ENCODE results near the gene KCNN1. TPM values are rescaled to one million over a fixed set of nuclear protein-coding genes. Genes with fewer than 3 reads are reported as not detected.
A peak's percentile ranks its signal among the peaks of the same experiment; 100 is the strongest.

Gene KCNN1
- total RNA-seq, 1 experiment from 2014 or later: 0.61 TPM

DNA sequence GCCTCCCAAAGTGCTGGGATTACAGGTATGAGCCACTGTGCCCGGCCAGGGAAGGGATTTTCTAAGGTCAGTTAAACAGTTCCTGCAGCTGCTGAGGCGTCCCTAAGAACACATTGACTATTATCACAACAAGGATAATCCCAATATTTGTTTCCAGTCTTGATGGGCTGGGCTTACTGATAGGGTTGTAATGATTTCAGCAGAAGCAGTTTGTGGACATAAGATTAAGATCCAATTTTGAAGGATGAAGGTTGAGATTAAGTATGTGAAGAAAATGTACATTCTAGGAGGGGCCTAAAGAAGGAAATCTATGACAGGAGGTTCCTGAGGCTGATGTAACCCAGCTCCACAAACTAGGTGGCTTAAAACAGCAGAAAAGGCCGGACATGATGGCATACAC lies 44.8 kb upstream of the KCNN1 start:
- no peak for TF ChIP-seq CBX3 (IDR thresholded peaks at IDR 0.05; ENCODE audit: low read depth)
- no peak for TF ChIP-seq POLR2AphosphoS5 (IDR thresholded peaks at IDR 0.05; ENCODE audit: low read depth, low read length)
- DNase-seq (ENCODE audit: low read depth, low spot score) (no peak), ATAC-seq (no peak)
- intact Hi-C loops (cut with micrococcal nuclease): no loop called here
- no peak overlapping the region for H2AFZ ChIP-seq (ENCODE audit: low read depth, low read length, poor library complexity, severe bottlenecking)
- peak overlapping the region; percentile 66 for H3K4me2 ChIP-seq (ENCODE audit: low read length)
- peaks cover 5 to 17% of the 10 kb centered on the region in 2 experiments for H3K4me1 ChIP-seq (ENCODE audit: control insufficient read depth in 1 of 2, insufficient read depth in 2 of 2, low read length in 2 of 2)
- POLR2A ChIA-PET: no interaction called here
- no peaks in the 10 kb centered on the region for H3K79me2 ChIP-seq (ENCODE audit: insufficient read depth, low read length)
- no peaks in the 10 kb centered on the region for H3K36me3 ChIP-seq (ENCODE audit: control insufficient read depth in 1 of 2, insufficient read depth in 2 of 2, low read length in 2 of 2)
- no peaks in the 10 kb centered on the region for H4K20me1 ChIP-seq (ENCODE audit: insufficient read depth)
- peak overlapping the region; percentile 27; the same call in 1 of the 2 replicates for H3K9ac ChIP-seq (ENCODE audit: low read length)
- H3K9me3 ChIP-seq (ENCODE audit: control insufficient read depth in 1 of 2, insufficient read depth in 1 of 2, low read depth in 1 of 2, low read length in 2 of 2): no peaks in the 10 kb centered on the region
- no peak overlapping the region for H3K27ac ChIP-seq (ENCODE audit: low read depth, low read length)
- no peak overlapping the region for H3K4me3 ChIP-seq (replicated peaks in 1 of 2; ENCODE audit: low read depth in 1 of 2, low read length in 2 of 2)
- no TSS peak for BruUV-seq (replicated peaks)
- CTCF ChIA-PET: no interaction called here
- no peaks in the 10 kb centered on the region for H3K9me2 ChIP-seq (ENCODE audit: insufficient read depth)
- no peaks in the 10 kb centered on the region for H3K27me3 ChIP-seq (ENCODE audit: insufficient read depth, low read length)
- RAD21 ChIA-PET (ENCODE audit: low non-redundant PET in 1 of 2, low total read pairs in 2 of 2, uncharacterized antibody in 2 of 2, unreplicated experiment in 2 of 2): no interaction called here

DNA sequence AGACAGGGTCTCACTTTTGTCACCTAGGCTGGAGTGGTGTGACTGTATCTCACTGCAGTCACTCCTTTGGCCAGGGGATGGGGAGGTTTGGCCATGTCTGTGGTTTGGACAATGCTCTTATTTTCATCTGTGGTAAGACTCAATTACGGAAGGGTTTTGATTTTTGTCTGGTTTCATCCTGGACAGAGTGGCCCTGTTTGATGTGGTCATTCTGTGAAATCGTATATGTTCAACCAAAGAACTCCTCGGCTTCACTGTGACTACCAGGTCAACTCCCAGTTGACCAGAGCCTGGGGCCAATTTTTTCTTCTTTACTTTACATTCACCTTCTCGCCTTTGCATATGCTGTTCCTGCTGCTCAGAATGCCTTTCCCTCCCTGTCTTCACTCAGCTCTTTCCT lies 40.9 kb upstream of the KCNN1 start:
- no peaks in the 10 kb centered on the region for H3K36me3 ChIP-seq (ENCODE audit: control insufficient read depth in 1 of 2, insufficient read depth in 2 of 2, low read length in 2 of 2)
- no peak for ATAC-seq
- no peaks in the 10 kb centered on the region for H4K20me1 ChIP-seq (ENCODE audit: insufficient read depth)
- H3K4me2 ChIP-seq (ENCODE audit: low read length): no peak overlapping the region
- H3K9ac ChIP-seq (ENCODE audit: low read length): no peak overlapping the region
- H3K4me3 ChIP-seq (replicated peaks in 1 of 2; ENCODE audit: low read depth in 1 of 2, low read length in 2 of 2): no peak overlapping the region
- H2AFZ ChIP-seq (ENCODE audit: low read depth, low read length, poor library complexity, severe bottlenecking): no peak overlapping the region
- CTCF ChIA-PET: no interaction called here
- H3K9me2 ChIP-seq (ENCODE audit: insufficient read depth): no peaks in the 10 kb centered on the region
- POLR2A ChIA-PET: interaction anchor here (1.1 kb wide), 1 partner anchor 67 kb away, joined by 4 read pairs; the partner anchor contains the start of gene RPL18A
- intact Hi-C loops (cut with micrococcal nuclease): no loop called here
- TF ChIP-seq SIN3A (IDR thresholded peaks at IDR 0.05; ENCODE audit: low read depth) (no peak), SRF (IDR thresholded peaks at IDR 0.05; ENCODE audit: low read depth) (no peak), SP1 (IDR thresholded peaks at IDR 0.05; ENCODE audit: low read depth) (no peak), CEBPB (IDR thresholded peaks at IDR 0.05; ENCODE audit: low read depth) (no peak), EZH2 (IDR thresholded peaks at IDR 0.05) (no peak), CBX3 (IDR thresholded peaks at IDR 0.05; ENCODE audit: low read depth) (no peak), EGR1 (IDR thresholded peaks at IDR 0.05; ENCODE audit: low read depth) (no peak), RAD21 (IDR thresholded peaks at IDR 0.05; ENCODE audit: low read depth) (no peak), JUND (IDR thresholded peaks at IDR 0.05) (no peak), POLR2A (IDR thresholded peaks at IDR 0.05; ENCODE audit: borderline replicate concordance, extremely low read depth, insufficient read depth, insufficient read length) (no peak), ZNF274 (IDR thresholded peaks at IDR 0.05; ENCODE audit: low read depth, low read length) (no peak), TCF7L2 (IDR thresholded peaks at IDR 0.05; ENCODE audit: borderline replicate concordance, extremely low read depth, insufficient read depth, insufficient read length) (no peak)
- TF ChIP-seq, protein P1, sequence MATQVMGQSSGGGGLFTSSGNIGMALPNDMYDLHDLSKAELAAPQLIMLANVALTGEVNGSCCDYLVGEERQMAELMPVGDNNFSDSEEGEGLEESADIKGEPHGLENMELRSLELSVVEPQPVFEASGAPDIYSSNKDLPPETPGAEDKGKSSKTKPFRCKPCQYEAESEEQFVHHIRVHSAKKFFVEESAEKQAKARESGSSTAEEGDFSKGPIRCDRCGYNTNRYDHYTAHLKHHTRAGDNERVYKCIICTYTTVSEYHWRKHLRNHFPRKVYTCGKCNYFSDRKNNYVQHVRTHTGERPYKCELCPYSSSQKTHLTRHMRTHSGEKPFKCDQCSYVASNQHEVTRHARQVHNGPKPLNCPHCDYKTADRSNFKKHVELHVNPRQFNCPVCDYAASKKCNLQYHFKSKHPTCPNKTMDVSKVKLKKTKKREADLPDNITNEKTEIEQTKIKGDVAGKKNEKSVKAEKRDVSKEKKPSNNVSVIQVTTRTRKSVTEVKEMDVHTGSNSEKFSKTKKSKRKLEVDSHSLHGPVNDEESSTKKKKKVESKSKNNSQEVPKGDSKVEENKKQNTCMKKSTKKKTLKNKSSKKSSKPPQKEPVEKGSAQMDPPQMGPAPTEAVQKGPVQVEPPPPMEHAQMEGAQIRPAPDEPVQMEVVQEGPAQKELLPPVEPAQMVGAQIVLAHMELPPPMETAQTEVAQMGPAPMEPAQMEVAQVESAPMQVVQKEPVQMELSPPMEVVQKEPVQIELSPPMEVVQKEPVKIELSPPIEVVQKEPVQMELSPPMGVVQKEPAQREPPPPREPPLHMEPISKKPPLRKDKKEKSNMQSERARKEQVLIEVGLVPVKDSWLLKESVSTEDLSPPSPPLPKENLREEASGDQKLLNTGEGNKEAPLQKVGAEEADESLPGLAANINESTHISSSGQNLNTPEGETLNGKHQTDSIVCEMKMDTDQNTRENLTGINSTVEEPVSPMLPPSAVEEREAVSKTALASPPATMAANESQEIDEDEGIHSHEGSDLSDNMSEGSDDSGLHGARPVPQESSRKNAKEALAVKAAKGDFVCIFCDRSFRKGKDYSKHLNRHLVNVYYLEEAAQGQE (IDR thresholded peaks at IDR 0.05; ENCODE audit: low read depth): no peak
- TF ChIP-seq, protein P2, sequence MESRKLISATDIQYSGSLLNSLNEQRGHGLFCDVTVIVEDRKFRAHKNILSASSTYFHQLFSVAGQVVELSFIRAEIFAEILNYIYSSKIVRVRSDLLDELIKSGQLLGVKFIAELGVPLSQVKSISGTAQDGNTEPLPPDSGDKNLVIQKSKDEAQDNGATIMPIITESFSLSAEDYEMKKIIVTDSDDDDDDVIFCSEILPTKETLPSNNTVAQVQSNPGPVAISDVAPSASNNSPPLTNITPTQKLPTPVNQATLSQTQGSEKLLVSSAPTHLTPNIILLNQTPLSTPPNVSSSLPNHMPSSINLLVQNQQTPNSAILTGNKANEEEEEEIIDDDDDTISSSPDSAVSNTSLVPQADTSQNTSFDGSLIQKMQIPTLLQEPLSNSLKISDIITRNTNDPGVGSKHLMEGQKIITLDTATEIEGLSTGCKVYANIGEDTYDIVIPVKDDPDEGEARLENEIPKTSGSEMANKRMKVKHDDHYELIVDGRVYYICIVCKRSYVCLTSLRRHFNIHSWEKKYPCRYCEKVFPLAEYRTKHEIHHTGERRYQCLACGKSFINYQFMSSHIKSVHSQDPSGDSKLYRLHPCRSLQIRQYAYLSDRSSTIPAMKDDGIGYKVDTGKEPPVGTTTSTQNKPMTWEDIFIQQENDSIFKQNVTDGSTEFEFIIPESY (IDR thresholded peaks at IDR 0.05; ENCODE audit: extremely low read depth, insufficient replicate concordance, low read length): no peak
- H3K27me3 ChIP-seq (ENCODE audit: insufficient read depth, low read length): no peaks in the 10 kb centered on the region
- BruUV-seq (replicated peaks): no TSS peak
- no peaks in the 10 kb centered on the region for H3K9me3 ChIP-seq (ENCODE audit: control insufficient read depth in 1 of 2, insufficient read depth in 1 of 2, low read depth in 1 of 2, low read length in 2 of 2)
- RAD21 ChIA-PET (ENCODE audit: low non-redundant PET in 1 of 2, low total read pairs in 2 of 2, uncharacterized antibody in 2 of 2, unreplicated experiment in 2 of 2): no interaction called here
- H3K4me1 ChIP-seq (ENCODE audit: control insufficient read depth in 1 of 2, insufficient read depth in 2 of 2, low read length in 2 of 2): peaks cover 8 to 22% of the 10 kb centered on the region in 2 experiments
- H3K79me2 ChIP-seq (ENCODE audit: insufficient read depth, low read length): no peaks in the 10 kb centered on the region
- DNase-seq (ENCODE audit: low read depth, low spot score): no peak
- H3K27ac ChIP-seq (ENCODE audit: low read depth, low read length): no peak overlapping the region

All from HCT116 (cell line).